ENCODE results near the gene GPR101.

Gene GPR101

GRCh38 chrX:137062915-137063617 is 29.3 kb upstream of the GPR101 start:
- Mint-ChIP-seq H3K9me3 (peaks cover 2% of the 10 kb centered on the region), H3K36me3 (ENCODE audit: low read depth) (no peaks in the 10 kb centered on the region), H3K4me1 (no peaks in the 10 kb centered on the region), H3K4me3 (no peak overlapping the region), H3K27me3 (ENCODE audit: low read depth) (peaks cover 4% of the 10 kb centered on the region), H3K27ac (no peak overlapping the region)
- no peak for TF ChIP-seq CTCF (IDR thresholded peaks at IDR 0.05; ENCODE audit: unreplicated experiment in 3 of 3)

DNA sequence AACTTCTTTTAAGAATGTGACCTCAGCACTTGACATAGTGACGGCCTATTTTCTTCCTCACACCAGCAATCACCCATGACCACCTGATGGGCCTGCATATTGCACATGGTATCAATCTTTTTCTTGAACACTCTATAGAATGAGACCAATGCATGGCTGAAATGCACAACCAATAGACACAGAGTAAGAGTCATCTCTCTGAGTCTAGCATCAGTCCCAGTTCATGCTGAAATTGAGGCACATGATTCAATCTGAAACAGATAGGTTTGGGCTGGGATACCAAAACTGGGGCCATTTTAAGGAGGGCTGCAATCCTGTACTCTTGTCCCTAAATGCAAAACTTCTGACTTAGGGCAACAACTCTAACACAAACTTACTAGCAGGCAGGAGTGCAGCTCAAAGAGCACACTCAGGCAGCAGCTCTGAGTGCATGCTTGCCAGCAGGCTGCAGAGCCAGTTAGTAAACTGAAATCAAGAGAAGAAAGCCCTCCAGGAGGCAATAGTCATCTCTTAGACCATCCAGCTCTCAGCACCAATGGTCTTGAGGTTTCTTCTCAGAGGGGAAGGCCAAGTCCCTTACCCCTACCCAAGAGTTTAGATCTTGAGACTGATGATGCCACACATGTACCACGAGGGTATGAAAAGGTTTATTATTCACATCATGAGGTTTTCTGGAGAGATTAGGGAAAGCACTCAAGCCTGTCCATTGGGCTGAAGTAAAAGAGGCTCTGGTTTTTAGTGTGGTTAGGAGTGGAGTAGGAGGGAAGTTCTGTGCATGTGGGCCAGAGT is 24.7 kb upstream of the GPR101 start:
- no peak overlapping the region for H3K4me3 Mint-ChIP-seq
- H3K27ac Mint-ChIP-seq: no peak overlapping the region
- no peaks in the 10 kb centered on the region for H3K36me3 Mint-ChIP-seq (ENCODE audit: low read depth)
- no peaks in the 10 kb centered on the region for H3K4me1 Mint-ChIP-seq
- no peak for TF ChIP-seq CTCF (IDR thresholded peaks at IDR 0.05; ENCODE audit: unreplicated experiment in 3 of 3)
- peaks cover 2% of the 10 kb centered on the region for H3K9me3 Mint-ChIP-seq
- H3K27me3 Mint-ChIP-seq (ENCODE audit: low read depth): peaks cover 30% of the 10 kb centered on the region

- H3K4me1 Mint-ChIP-seq: no peaks in the 10 kb centered on the region
- H3K27ac Mint-ChIP-seq: no peak overlapping the region
- no peak for TF ChIP-seq CTCF (IDR thresholded peaks at IDR 0.05; ENCODE audit: unreplicated experiment in 3 of 3)
- H3K36me3 Mint-ChIP-seq (ENCODE audit: low read depth): no peaks in the 10 kb centered on the region
- H3K27me3 Mint-ChIP-seq (ENCODE audit: low read depth): peaks cover 74% of the 10 kb centered on the region
- H3K9me3 Mint-ChIP-seq: peaks cover 11% of the 10 kb centered on the region
- H3K4me3 Mint-ChIP-seq: peak overlapping the region; percentile 87 to 90 (median 89)
Measured at GRCh38 chrX:137052643-137053235, 18.9 kb upstream of the GPR101 start.

GRCh38 chrX:137051978-137052642 is 18.3 kb upstream of the GPR101 start:
- peak overlapping the region; percentile 87 to 90 (median 89) for H3K4me3 Mint-ChIP-seq
- H3K27ac Mint-ChIP-seq: no peak overlapping the region
- TF ChIP-seq CTCF (IDR thresholded peaks at IDR 0.05; ENCODE audit: unreplicated experiment in 3 of 3): peak; percentile 71 to 88 (median 81)

GRCh38 chrX:137044893-137045292 is 11.1 kb upstream of the GPR101 start:
- TF ChIP-seq CTCF (IDR thresholded peaks at IDR 0.05; ENCODE audit: unreplicated experiment in 3 of 3): no peak
- Mint-ChIP-seq H3K27ac (no peak overlapping the region), H3K27me3 (ENCODE audit: low read depth) (peaks cover 27% of the 10 kb centered on the region), H3K9me3 (peaks cover 27% of the 10 kb centered on the region), H3K4me1 (no peaks in the 10 kb centered on the region), H3K36me3 (ENCODE audit: low read depth) (no peaks in the 10 kb centered on the region), H3K4me3 (no peak overlapping the region)

More at GRCh38 chrX:137051978-137052642, 18.3 kb upstream of the GPR101 start:
- H3K27me3 Mint-ChIP-seq (ENCODE audit: low read depth): peaks cover 76% of the 10 kb centered on the region
- H3K9me3 Mint-ChIP-seq: peaks cover 11% of the 10 kb centered on the region
- H3K4me1 Mint-ChIP-seq: no peaks in the 10 kb centered on the region
- no peaks in the 10 kb centered on the region for H3K36me3 Mint-ChIP-seq (ENCODE audit: low read depth)
